ENCODE measurements around the gene PLXNB3.

GRCh38 chrX:153778684-153779101 is 14.6 kb downstream of the PLXNB3 start:
- no peak for TF ChIP-seq CTCF (IDR thresholded peaks at IDR 0.05)
- no peak for TF ChIP-seq POLR2AphosphoS5 (IDR thresholded peaks at IDR 0.05)
